Epithelial cell of prostate (primary cell): ENCODE results near the gene MFAP4.
"Not testable (repeated sequence)": the region's sequence is repeated elsewhere in the genome, so short reads cannot be mapped to it uniquely, and the experiment has no call there.

Experiments used
- DNase-seq: peaks from one replicate; pipeline ENCODE4 v3.0.0-alpha.2; 2011; ENCODE audit warnings: low read depth, low spot score
- H3K27ac ChIP-seq: fragments of 450-650 bp; 2 replicates; pipeline ENCODE4 v1.5.1; 2017; ENCODE audit warnings: mild to moderate bottlenecking

The MFAP4 gene

GRCh38 chr17:19359151-19359550 is 27.8 kb downstream of the MFAP4 start:
- H3K27ac ChIP-seq = no peak overlapping the region
- DNase-seq = no peak

GRCh38 chr17:19357761-19358160 is 29.2 kb downstream of the MFAP4 start:
- no peak overlapping the region for H3K27ac ChIP-seq
- no peak for DNase-seq

- no peak for DNase-seq
- no peak overlapping the region for H3K27ac ChIP-seq
Observed at GRCh38 chr17:19357351-19357750, 29.6 kb downstream of the MFAP4 start.

- H3K27ac ChIP-seq = peak overlapping the region; percentile 39
- no peak for DNase-seq
Observed at GRCh38 chr17:19354748-19355147, 32.2 kb downstream of the MFAP4 start.

GRCh38 chr17:19353401-19353800 is 33.6 kb downstream of the MFAP4 start:
- not testable (repeated sequence) for H3K27ac ChIP-seq, DNase-seq

- peak overlapping the region; percentile 38 for H3K27ac ChIP-seq
- DNase-seq = no peak
Observed at GRCh38 chr17:19348806-19349205, 38.2 kb downstream of the MFAP4 start.

- H3K27ac ChIP-seq = peak overlapping the region; percentile 38
- DNase-seq = no peak
Observed at GRCh38 chr17:19348081-19348650, 38.8 kb downstream of the MFAP4 start.

- peak overlapping the region; percentile 38 for H3K27ac ChIP-seq
- DNase-seq = no peak
Observed at GRCh38 chr17:19347323-19348080, 39.5 kb downstream of the MFAP4 start.

- H3K27ac ChIP-seq = peak overlapping the region; percentile 38
- DNase-seq = no peak
Observed at GRCh38 chr17:19346351-19347255, 40.4 kb downstream of the MFAP4 start.

GRCh38 chr17:19345486-19346350 is 41.3 kb downstream of the MFAP4 start:
- no peak for DNase-seq
- H3K27ac ChIP-seq = no peak overlapping the region

GRCh38 chr17:19345067-19345460 is 41.9 kb downstream of the MFAP4 start:
- no peak for DNase-seq
- no peak overlapping the region for H3K27ac ChIP-seq

- no peak for DNase-seq
- no peak overlapping the region for H3K27ac ChIP-seq
Observed at GRCh38 chr17:19344311-19345066, 42.5 kb downstream of the MFAP4 start.

- H3K27ac ChIP-seq = no peak overlapping the region
- DNase-seq = no peak
Observed at GRCh38 chr17:19343671-19344151, 43.3 kb downstream of the MFAP4 start.

- no peak for DNase-seq
Observed at GRCh38 chr17:19343256-19343630, 43.7 kb downstream of the MFAP4 start.

GRCh38 chr17:19342611-19343255 is 44.3 kb downstream of the MFAP4 start:
- H3K27ac ChIP-seq = no peak overlapping the region
- DNase-seq = no peak

More at GRCh38 chr17:19343256-19343630, 43.7 kb downstream of the MFAP4 start:
- H3K27ac ChIP-seq = no peak overlapping the region

GRCh38 chr17:19341641-19342610 is 45.1 kb downstream of the MFAP4 start:
- no peak overlapping the region for H3K27ac ChIP-seq
- no peak for DNase-seq

GRCh38 chr17:19341211-19341631 is 45.8 kb downstream of the MFAP4 start:
- DNase-seq = no peak
- H3K27ac ChIP-seq = no peak overlapping the region
